COR-L47 (cell line): Measurements from ENCODE around the gene PLSCR2.
"Not testable (repeated sequence)": the region's sequence is repeated elsewhere in the genome, so short reads cannot be mapped to it uniquely, and the experiment has no call there.

Experiments
- DNase-seq: peaks from one replicate; lab custom pipeline; 2025; lab: John Stamatoyannopoulos, UW

Gene PLSCR2

DNA sequence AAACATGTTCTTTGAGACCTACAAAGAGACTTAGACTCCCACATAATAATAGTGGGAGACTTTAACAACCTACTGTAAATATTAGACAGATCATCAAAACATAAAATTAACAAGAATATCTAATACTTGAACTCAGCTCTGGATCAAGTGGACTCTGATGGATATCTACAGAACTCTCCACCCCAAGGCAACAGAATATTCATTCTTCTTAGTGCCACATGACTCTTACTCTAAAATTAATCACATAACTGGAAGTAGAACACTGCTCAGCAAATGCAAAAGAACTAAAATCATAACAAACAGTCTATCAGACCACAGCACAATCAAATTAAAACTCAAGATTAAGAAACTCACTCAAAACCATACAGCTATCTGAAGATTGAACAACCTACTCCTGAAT, 15.9 kb upstream of the PLSCR2 start:
- no peak for DNase-seq

DNA sequence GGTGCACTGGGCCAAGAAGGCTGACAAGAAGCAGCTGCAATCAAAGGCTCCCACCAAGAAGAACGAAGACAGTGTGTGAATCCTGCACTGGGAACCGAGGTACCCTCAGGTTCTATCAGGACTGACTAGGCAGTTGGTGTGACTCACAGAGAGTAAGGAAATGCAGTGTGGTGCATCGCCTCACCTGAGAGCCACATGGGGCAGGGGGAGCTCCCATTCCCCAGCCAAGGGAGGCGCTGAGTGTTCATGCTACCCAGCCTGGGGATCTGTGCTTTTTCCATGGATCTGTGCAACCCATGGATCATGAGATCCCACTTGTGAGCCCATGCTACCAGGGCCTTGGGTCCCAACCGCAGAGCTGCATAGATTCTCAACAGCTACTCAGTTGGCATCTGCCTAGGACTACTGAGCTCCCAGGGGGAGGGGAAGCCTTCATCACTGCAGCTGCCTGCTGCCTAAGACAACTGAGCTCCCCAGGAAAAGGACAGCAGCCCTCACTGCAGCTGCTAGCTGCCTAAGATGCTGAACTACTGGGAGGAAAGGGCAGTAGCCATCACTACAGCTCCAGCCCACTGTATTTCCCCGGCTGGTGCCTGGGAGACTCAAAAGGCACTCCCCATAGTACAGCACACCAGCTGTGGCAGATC, 6.9 kb upstream of the PLSCR2 start:
- DNase-seq, result no peak

- not testable (repeated sequence) for DNase-seq
These were observed 5.6 kb upstream of the PLSCR2 start for GRCh38 chr3:146474976-146475375.

GRCh38 chr3:146473726-146474125, 4.4 kb upstream of the PLSCR2 start:
- no peak for DNase-seq

DNA sequence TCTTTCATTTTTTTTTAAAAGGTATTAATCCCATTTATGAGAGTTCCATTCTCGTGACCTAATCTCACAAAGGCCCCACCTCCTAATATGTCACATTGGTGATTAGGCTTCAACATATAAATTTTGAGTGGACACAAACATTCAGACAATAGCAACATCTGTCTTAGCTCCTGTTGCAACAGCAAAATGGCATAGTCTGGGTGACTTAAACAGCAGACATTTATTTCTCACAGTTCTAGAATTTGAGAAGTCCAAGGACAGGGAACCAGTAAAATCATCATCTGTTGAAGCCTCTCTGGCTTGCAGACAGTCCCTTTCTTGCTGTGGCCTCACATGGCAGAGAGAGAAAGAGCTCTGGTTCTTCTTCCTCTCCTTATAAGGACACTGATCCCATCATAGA, 3.2 kb upstream of the PLSCR2 start:
- DNase-seq, result no peak

GRCh38 chr3:146471012-146471411, 1.7 kb upstream of the PLSCR2 start:
- DNase-seq, result no peak

GRCh38 chr3:146470425-146470990, 1.1 kb upstream of the PLSCR2 start:
- no peak for DNase-seq

DNA sequence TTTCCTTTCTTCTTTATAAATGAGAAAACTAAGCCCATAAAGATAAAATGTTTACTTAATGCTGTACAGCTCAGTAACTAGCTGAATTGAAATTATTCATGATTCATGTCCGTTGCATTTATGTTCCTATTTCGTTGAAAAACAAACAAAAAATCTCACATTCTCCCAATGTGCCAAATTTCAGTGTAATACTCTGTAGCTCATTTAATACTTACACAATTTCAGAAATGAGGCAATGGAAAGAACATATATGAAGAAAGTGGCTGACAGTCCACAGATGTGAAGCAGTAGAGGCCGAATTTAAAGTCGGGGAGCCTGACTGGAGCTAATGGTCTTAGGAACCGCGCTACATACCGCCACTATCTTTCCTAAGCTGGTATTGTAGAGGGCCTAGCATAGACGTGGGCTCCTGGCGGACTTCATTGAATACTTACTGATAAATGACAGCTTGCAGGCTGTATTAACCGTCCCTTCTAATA, 651 bp downstream of the PLSCR2 start:
- DNase-seq, result no peak

GRCh38 chr3:146468234-146468633, 1.1 kb downstream of the PLSCR2 start:
- no peak for DNase-seq

GRCh38 chr3:146466604-146467003, 2.8 kb downstream of the PLSCR2 start:
- no peak for DNase-seq

DNA sequence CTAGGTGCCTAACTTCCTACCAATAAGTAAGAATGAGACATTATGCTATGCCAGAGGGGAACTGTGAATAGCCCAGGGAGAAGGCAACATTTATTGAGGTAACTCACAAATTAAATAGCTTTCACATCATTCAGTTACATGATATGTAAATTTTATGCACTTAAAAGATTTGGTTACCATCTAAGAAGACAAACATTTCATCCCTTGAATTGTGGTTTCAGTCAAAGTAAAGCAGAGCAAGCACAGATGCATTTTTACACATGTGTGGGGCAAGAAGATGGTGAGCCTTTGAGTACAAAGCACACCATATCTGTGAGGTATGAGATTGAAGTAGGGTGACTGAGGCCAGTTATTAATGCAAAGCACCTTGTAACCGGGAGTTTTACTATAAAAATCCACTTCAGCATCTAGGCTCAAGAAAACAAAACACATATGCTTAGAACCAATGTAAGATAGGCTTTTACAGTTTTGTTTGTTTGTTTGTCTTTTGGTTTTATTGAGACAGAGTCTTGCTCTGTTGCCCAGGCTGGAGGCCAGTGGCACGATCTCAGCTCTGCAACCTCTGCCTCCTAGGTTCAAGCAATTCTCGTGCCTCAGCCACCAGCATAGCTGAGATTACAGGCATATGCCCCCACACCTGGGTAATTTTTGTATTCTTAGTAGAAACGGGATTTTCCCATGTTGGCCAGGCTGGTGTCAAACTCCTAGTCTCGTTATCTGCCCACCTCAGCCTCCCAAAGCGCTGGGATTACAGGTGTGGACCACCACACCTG, 3.5 kb downstream of the PLSCR2 start:
- DNase-seq, result no peak

DNA sequence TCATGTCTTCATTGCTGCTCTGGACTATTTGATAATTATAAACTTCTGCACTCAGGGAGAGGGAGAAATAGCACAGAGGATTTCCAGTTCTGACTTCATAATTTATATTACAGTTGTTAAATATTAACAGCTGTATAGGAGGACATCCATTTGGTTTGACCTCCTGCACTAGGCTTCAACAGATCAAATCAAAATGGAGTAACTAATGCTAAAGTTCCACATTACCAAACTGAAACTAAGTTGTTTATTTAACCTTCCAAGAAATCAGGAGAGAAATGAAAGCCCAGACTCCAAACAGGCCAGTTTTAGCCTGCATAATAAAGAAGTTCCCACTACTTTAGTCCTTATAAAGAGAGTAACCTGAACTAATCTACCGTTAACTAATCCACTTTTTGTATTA, 4.6 kb downstream of the PLSCR2 start:
- DNase-seq, result no peak

GRCh38 chr3:146464005-146464595, 5.3 kb downstream of the PLSCR2 start:
- DNase-seq, result no peak

- no peak for DNase-seq
These were observed 14.6 kb downstream of the PLSCR2 start for GRCh38 chr3:146454796-146455195.

- DNase-seq, result no peak
These were observed 19.7 kb downstream of the PLSCR2 start for GRCh38 chr3:146449613-146450012.

GRCh38 chr3:146449076-146449475, 20.3 kb downstream of the PLSCR2 start:
- DNase-seq, result no peak

- DNase-seq, result no peak
These were observed 23.3 kb downstream of the PLSCR2 start for GRCh38 chr3:146446026-146446425.

- not testable (repeated sequence) for DNase-seq
These were observed 29.1 kb downstream of the PLSCR2 start for GRCh38 chr3:146440310-146440709.

DNA sequence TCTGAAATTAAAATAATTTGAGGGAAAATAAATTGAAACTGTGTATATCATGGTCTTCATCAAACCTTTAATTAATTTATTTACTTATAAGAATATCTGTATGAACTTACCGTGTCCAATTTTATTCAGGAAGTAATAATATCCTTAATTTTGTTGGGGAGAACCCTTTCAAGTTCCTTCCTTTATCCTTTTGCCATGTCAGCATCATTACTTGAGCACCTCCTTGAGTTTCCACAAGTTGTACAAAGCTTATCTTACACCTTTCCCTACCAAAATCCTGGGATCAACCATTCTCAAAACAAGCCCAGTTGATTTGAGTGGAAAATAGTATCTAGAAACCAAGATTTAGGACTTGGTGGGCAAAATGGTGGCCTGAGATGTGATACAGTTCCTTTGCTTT, 37.3 kb downstream of the PLSCR2 start:
- DNase-seq, result no peak

GRCh38 chr3:146431240-146431639, 38.1 kb downstream of the PLSCR2 start:
- no peak for DNase-seq

- no peak for DNase-seq
These were observed 44.0 kb downstream of the PLSCR2 start for GRCh38 chr3:146425341-146425740.

GRCh38 chr3:146421819-146422759, 47.3 kb downstream of the PLSCR2 start:
- DNase-seq, result no peak
